RCC 7860 (cell line): ENCODE results near the gene BTLA.
A peak's percentile ranks its signal among the peaks of the same experiment; 100 is the strongest.
"Not testable (repeated sequence)": the region's sequence is repeated elsewhere in the genome, so short reads cannot be mapped to it uniquely, and the experiment has no call there.

ENCODE experiments used
- DNase-seq: peaks from one replicate; pipeline ENCODE4 v3.0.0-alpha.2; 2015; ENCODE audit warnings: low spot score
- FAIRE-seq: peaks from 2 replicates; lab custom pipeline; 2012; peaks lifted over from hg19 to GRCh38; lab: Jason Lieb, UNC

BTLA gene

GRCh38 chr3:112498914-112499711 is at the start of gene BTLA:
Gene BTLA (minus strand): TSS chr3:112499472. CDS start chr3:112499358, 114 bp downstream.
- no peak for FAIRE-seq
- no peak for DNase-seq

GRCh38 chr3:112546216-112546759 is 47.0 kb upstream of the BTLA start:
- DNase-seq (no peak), FAIRE-seq (no peak)

GRCh38 chr3:112539825-112540650 is 40.8 kb upstream of the BTLA start:
- no peak for DNase-seq
- no peak for FAIRE-seq

GRCh38 chr3:112531358-112531781 is 32.1 kb upstream of the BTLA start:
- DNase-seq (peak; percentile 16), FAIRE-seq (peak; percentile 83)

GRCh38 chr3:112530573-112530972 is 31.3 kb upstream of the BTLA start:
- no peak for FAIRE-seq
- no peak for DNase-seq

GRCh38 chr3:112524127-112524526 is 24.9 kb upstream of the BTLA start:
- DNase-seq, FAIRE-seq: not testable (repeated sequence)

GRCh38 chr3:112519424-112520001 is 20.2 kb upstream of the BTLA start:
- FAIRE-seq (peak; percentile 76), DNase-seq (peak; percentile 61)

- FAIRE-seq, DNase-seq: not testable (repeated sequence)
Measured at GRCh38 chr3:112518970-112519369, 19.7 kb upstream of the BTLA start.

- FAIRE-seq (no peak), DNase-seq (no peak)
Measured at GRCh38 chr3:112514527-112515128, 15.4 kb upstream of the BTLA start.

GRCh38 chr3:112512320-112512719 is 13.0 kb upstream of the BTLA start:
- no peak for FAIRE-seq
- DNase-seq: no peak

GRCh38 chr3:112508860-112509259 is 9.6 kb upstream of the BTLA start:
- FAIRE-seq: no peak
- DNase-seq: no peak

- DNase-seq (no peak), FAIRE-seq (no peak)
Measured at GRCh38 chr3:112508261-112508660, 9.0 kb upstream of the BTLA start.

GRCh38 chr3:112505907-112506306 is 6.6 kb upstream of the BTLA start:
- no peak for FAIRE-seq
- DNase-seq: no peak

GRCh38 chr3:112504123-112504522 is 4.9 kb upstream of the BTLA start:
- no peak for FAIRE-seq
- no peak for DNase-seq

GRCh38 chr3:112503304-112503972 is 4.2 kb upstream of the BTLA start:
- DNase-seq: no peak
- no peak for FAIRE-seq

GRCh38 chr3:112500621-112501020 is 1.3 kb upstream of the BTLA start:
- FAIRE-seq: no peak

GRCh38 chr3:112497897-112498548 is 1.2 kb downstream of the BTLA start:
- FAIRE-seq (no peak), DNase-seq (no peak)

More at GRCh38 chr3:112500621-112501020, 1.3 kb upstream of the BTLA start:
- no peak for DNase-seq

GRCh38 chr3:112496366-112497067 is 2.8 kb downstream of the BTLA start:
- FAIRE-seq (no peak), DNase-seq (no peak)

- FAIRE-seq, DNase-seq: not testable (repeated sequence)
Measured at GRCh38 chr3:112494448-112494767, 4.9 kb downstream of the BTLA start.
